IPS-18c (cell line): ENCODE measurements around the gene E4F1.

Experiments used
- H3K4me3 ChIP-seq: 2 replicates; pipeline ENCODE4 v1.7.0; 2013; ENCODE audit warnings: low read depth, mild to moderate bottlenecking, low read length, moderate library complexity; ENCODE audit not compliant: insufficient read depth
- H3K9me3 ChIP-seq: one replicate; pipeline ENCODE4 v1.6.1; 2013; ENCODE audit warnings: mild to moderate bottlenecking, low read length, moderate library complexity; ENCODE audit not compliant: control insufficient read depth, insufficient read depth

The E4F1 gene

GRCh38 chr16:2212362-2213324 is 10.7 kb upstream of the E4F1 start:
- Histone ChIP-seq H3K9me3 (no peaks in the 10 kb centered on the region), H3K4me3 (peak overlapping the region; percentile 87; the same call in 1 of the 2 replicates)

GRCh38 chr16:2213817-2214718 is 9.3 kb upstream of the E4F1 start:
- H3K4me3 ChIP-seq = peak overlapping the region; percentile 87
- H3K9me3 ChIP-seq = no peaks in the 10 kb centered on the region

- H3K9me3 ChIP-seq = no peaks in the 10 kb centered on the region
- peak within 1 kb of the TSS; percentile 97 for H3K4me3 ChIP-seq
Measured at GRCh38 chr16:2214719-2214968, 8.7 kb upstream of the E4F1 start, which contains the start of gene PGP. TSS of gene PGP (minus strand) at chr16:2214840. CDS start at chr16:2214777, 63 bp downstream.

- H3K4me3 ChIP-seq = no peak overlapping the region
- no peaks in the 10 kb centered on the region for H3K9me3 ChIP-seq
Measured at GRCh38 chr16:2216330-2216729, 7.1 kb upstream of the E4F1 start.

GRCh38 chr16:2223942-2224486 is 623 bp downstream of the E4F1 start:
- Histone ChIP-seq H3K9me3 (no peaks in the 10 kb centered on the region), H3K4me3 (peak overlapping the region; percentile 87)

- H3K4me3 ChIP-seq = no peak overlapping the region
- no peaks in the 10 kb centered on the region for H3K9me3 ChIP-seq
Measured at GRCh38 chr16:2226245-2226793, 2.9 kb downstream of the E4F1 start.

GRCh38 chr16:2226918-2227317 is 3.5 kb downstream of the E4F1 start:
- no peak overlapping the region for H3K4me3 ChIP-seq
- H3K9me3 ChIP-seq = no peaks in the 10 kb centered on the region

- no peaks in the 10 kb centered on the region for H3K9me3 ChIP-seq
- no peak overlapping the region for H3K4me3 ChIP-seq
Measured at GRCh38 chr16:2228161-2228824, 4.9 kb downstream of the E4F1 start.

GRCh38 chr16:2229091-2229490 is 5.7 kb downstream of the E4F1 start:
- H3K9me3 ChIP-seq = no peaks in the 10 kb centered on the region
- no peak overlapping the region for H3K4me3 ChIP-seq

- Histone ChIP-seq H3K9me3 (no peaks in the 10 kb centered on the region), H3K4me3 (no peak overlapping the region)
Measured at GRCh38 chr16:2229632-2230250, 6.3 kb downstream of the E4F1 start.

GRCh38 chr16:2230376-2230775 is 7.0 kb downstream of the E4F1 start:
- Histone ChIP-seq H3K9me3 (no peaks in the 10 kb centered on the region), H3K4me3 (no peak overlapping the region)

- H3K4me3 ChIP-seq = no peak overlapping the region
- H3K9me3 ChIP-seq = no peaks in the 10 kb centered on the region
Measured at GRCh38 chr16:2231016-2231931, 7.9 kb downstream of the E4F1 start.

GRCh38 chr16:2232094-2232990 is 9.0 kb downstream of the E4F1 start:
- Histone ChIP-seq H3K4me3 (no peak overlapping the region), H3K9me3 (no peaks in the 10 kb centered on the region)

- Histone ChIP-seq H3K4me3 (no peak overlapping the region), H3K9me3 (no peaks in the 10 kb centered on the region)
Measured at GRCh38 chr16:2233046-2233775, 9.8 kb downstream of the E4F1 start.
